OCI-LY3 (cell line): ENCODE data around the gene CDKN2D.
A peak's percentile ranks its signal among the peaks of the same experiment; 100 is the strongest.

ENCODE experiments used
- H2AFZ ChIP-seq: fragments of 200-600, 300-600 bp; shearing (Covaris generic); 2 replicates; pipeline ENCODE4 v1.6.0; 2014; ENCODE audit warnings: antibody characterized with exemption, low read depth, low read length
- H3K27ac ChIP-seq: fragments of 200-600, 300-600 bp; sonication (generic); 2 replicates; pipeline ENCODE4 v1.5.1; 2014; ENCODE audit warnings: mild to moderate bottlenecking, low read length, moderate library complexity, mixed read lengths
- H3K27me3 ChIP-seq: fragments of 200-600, 300-600 bp; sonication (generic); 2 replicates; pipeline ENCODE4 v1.6.1; 2014; ENCODE audit warnings: low read depth, low read length, mixed read lengths
- H3K36me3 ChIP-seq: fragments of 200-600, 300-600 bp; sonication (generic); replicated peaks from 2 replicates; pipeline ENCODE3; 2014; ENCODE audit warnings: low read depth, low read length, mixed read lengths
- H3K4me1 ChIP-seq: fragments of 300-600, 200-600 bp; sonication (generic); 2 replicates; pipeline ENCODE4 v1.6.1; 2014; ENCODE audit warnings: low read length, mixed read lengths
- H3K4me2 ChIP-seq: fragments of 200-600, 300-600 bp; sonication (generic); 2 replicates; pipeline ENCODE4 v1.6.1; 2014; ENCODE audit warnings: low read length, mixed read lengths
- H3K4me3 ChIP-seq: fragments of 300-600, 200-600 bp; sonication (generic); 2 replicates; pipeline ENCODE4 v1.5.1; 2014; ENCODE audit warnings: antibody characterized with exemption, mild to moderate bottlenecking, low read length, moderate library complexity
- H3K79me2 ChIP-seq: fragments of 300-600, 200-600 bp; shearing (Covaris generic); 2 replicates; pipeline ENCODE4 v1.6.1; 2014; ENCODE audit warnings: mild to moderate bottlenecking, low read length, mixed read lengths
- H3K9ac ChIP-seq: fragments of 300-600, 200-600 bp; shearing (Covaris generic); 2 replicates; pipeline ENCODE4 v1.6.0; 2014; ENCODE audit warnings: mild to moderate bottlenecking, low read length, moderate library complexity
- H3K9me3 ChIP-seq: fragments of 200-600, 300-600 bp; shearing (Covaris generic); 2 replicates; pipeline ENCODE4 v1.6.1; 2014; ENCODE audit warnings: low read length, mixed read lengths; ENCODE audit not compliant: insufficient read depth
- H4K20me1 ChIP-seq: fragments of 200-600, 300-600 bp; sonication (generic); 2 replicates; pipeline ENCODE4 v1.6.1; 2016; ENCODE audit warnings: low read length, mixed read lengths; ENCODE audit not compliant: insufficient read depth
- EZH2phosphoT487 ChIP-seq: fragments of 200-600 bp; shearing (Covaris generic); IDR thresholded peaks from 2 replicates; pipeline ENCODE4 v1.6.1; 2018; ENCODE audit warnings: antibody characterized with exemption, mixed run types, low read depth
- TF ChIP-seq, protein P1 (sequence below): fragments of 200-600, 300-600 bp; sonication (generic); IDR thresholded peaks from 2 replicates; pipeline ENCODE4 v1.5.1; 2014; ENCODE audit warnings: antibody characterized with exemption, low read length, low read depth

Gene CDKN2D

GRCh38 chr19:10603084-10603872, 34.5 kb upstream of the CDKN2D start:
- Histone ChIP-seq H3K4me2 (peak overlapping the region; percentile 97), H4K20me1 (peaks cover 12% of the 10 kb centered on the region; the same call in 1 of the 2 replicates), H3K27ac (peak overlapping the region; percentile 62), H2AFZ (peak overlapping the region; percentile 64; the same call in 1 of the 2 replicates), H3K36me3 (no peaks in the 10 kb centered on the region), H3K27me3 (peaks cover 15% of the 10 kb centered on the region), H3K79me2 (peaks cover 25% of the 10 kb centered on the region), H3K9ac (peak overlapping the region; percentile 93), H3K9me3 (no peaks in the 10 kb centered on the region), H3K4me3 (peak overlapping the region; percentile 88), H3K4me1 (peaks cover 22% of the 10 kb centered on the region)
- TF ChIP-seq EZH2phosphoT487: no peak
- TF ChIP-seq, protein P1, sequence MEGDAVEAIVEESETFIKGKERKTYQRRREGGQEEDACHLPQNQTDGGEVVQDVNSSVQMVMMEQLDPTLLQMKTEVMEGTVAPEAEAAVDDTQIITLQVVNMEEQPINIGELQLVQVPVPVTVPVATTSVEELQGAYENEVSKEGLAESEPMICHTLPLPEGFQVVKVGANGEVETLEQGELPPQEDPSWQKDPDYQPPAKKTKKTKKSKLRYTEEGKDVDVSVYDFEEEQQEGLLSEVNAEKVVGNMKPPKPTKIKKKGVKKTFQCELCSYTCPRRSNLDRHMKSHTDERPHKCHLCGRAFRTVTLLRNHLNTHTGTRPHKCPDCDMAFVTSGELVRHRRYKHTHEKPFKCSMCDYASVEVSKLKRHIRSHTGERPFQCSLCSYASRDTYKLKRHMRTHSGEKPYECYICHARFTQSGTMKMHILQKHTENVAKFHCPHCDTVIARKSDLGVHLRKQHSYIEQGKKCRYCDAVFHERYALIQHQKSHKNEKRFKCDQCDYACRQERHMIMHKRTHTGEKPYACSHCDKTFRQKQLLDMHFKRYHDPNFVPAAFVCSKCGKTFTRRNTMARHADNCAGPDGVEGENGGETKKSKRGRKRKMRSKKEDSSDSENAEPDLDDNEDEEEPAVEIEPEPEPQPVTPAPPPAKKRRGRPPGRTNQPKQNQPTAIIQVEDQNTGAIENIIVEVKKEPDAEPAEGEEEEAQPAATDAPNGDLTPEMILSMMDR: 0 out of 2 replicates have a peak, but pooled peaks have one; percentile 8

GRCh38 chr19:10602330-10603083, 33.7 kb upstream of the CDKN2D start:
- Histone ChIP-seq H3K9me3 (no peaks in the 10 kb centered on the region), H4K20me1 (peaks cover 12% of the 10 kb centered on the region; the same call in 1 of the 2 replicates), H3K4me2 (peak overlapping the region; percentile 97), H3K79me2 (peaks cover 25% of the 10 kb centered on the region), H3K27me3 (peaks cover 20% of the 10 kb centered on the region), H3K9ac (peak overlapping the region; percentile 93), H3K4me3 (peak overlapping the region; percentile 88), H3K4me1 (peaks cover 22% of the 10 kb centered on the region), H2AFZ (peak overlapping the region; percentile 76; the same call in 1 of the 2 replicates), H3K36me3 (no peaks in the 10 kb centered on the region), H3K27ac (peak overlapping the region; percentile 62)
- TF ChIP-seq, protein P1: no peak; the same call in 1 of the 2 replicates
- TF ChIP-seq EZH2phosphoT487: no peak

- Histone ChIP-seq H3K36me3 (no peaks in the 10 kb centered on the region), H3K4me3 (peak overlapping the region; percentile 68), H3K27ac (no peak overlapping the region), H2AFZ (peak overlapping the region; percentile 61; the same call in 1 of the 2 replicates), H3K4me1 (peaks cover 22% of the 10 kb centered on the region), H4K20me1 (peaks cover 12% of the 10 kb centered on the region; the same call in 1 of the 2 replicates), H3K79me2 (peaks cover 25% of the 10 kb centered on the region), H3K9me3 (no peaks in the 10 kb centered on the region), H3K9ac (no peak overlapping the region), H3K4me2 (peak overlapping the region; percentile 72), H3K27me3 (peaks cover 20% of the 10 kb centered on the region)
- no peak for TF ChIP-seq EZH2phosphoT487
- TF ChIP-seq, protein P1: no peak
These were observed 33.2 kb upstream of the CDKN2D start for GRCh38 chr19:10601999-10602329.

DNA sequence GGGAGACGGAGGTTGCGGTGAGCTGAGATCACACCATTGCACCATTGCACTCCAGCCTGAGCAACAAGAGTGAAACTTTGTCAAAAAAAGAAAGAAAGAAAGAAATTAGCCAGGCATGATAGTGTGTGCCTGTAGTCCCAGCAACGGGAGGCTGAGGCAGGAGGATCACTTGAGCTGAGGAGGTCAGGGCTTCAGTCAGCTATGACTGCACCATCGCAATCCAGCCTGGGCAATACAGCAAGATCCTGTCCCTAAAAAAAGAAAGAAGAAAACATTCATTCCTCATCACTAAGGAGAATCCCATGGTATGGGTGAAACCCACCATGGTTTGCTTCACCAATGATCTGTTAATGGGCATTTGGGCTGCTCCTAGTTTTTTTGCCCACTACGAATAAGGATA, 31.4 kb upstream of the CDKN2D start:
- no peak overlapping the region for H2AFZ ChIP-seq
- H3K36me3 ChIP-seq: no peaks in the 10 kb centered on the region
- H3K4me2 ChIP-seq: no peak overlapping the region
- H3K27me3 ChIP-seq: peaks cover 34% of the 10 kb centered on the region
- H3K4me3 ChIP-seq: no peak overlapping the region
- TF ChIP-seq, protein P1: no peak
- TF ChIP-seq EZH2phosphoT487: no peak
- peaks cover 8% of the 10 kb centered on the region; the same call in 1 of the 2 replicates for H4K20me1 ChIP-seq
- H3K9me3 ChIP-seq: no peaks in the 10 kb centered on the region
- H3K9ac ChIP-seq: no peak overlapping the region
- peaks cover 29% of the 10 kb centered on the region for H3K4me1 ChIP-seq
- H3K27ac ChIP-seq: no peak overlapping the region
- peaks cover 25% of the 10 kb centered on the region for H3K79me2 ChIP-seq
